H1 (cell line): ENCODE results near the gene TMCC1. TPM values are rescaled to one million over a fixed set of nuclear protein-coding genes. Genes with fewer than 3 reads are reported as not detected.
A peak's percentile ranks its signal among the peaks of the same experiment; 100 is the strongest.

Experiments used
- CTCF ChIA-PET: fragments of 300-600 bp; sonication (Branson Sonifier 250); formaldehyde crosslinking; loops from one replicate; lab custom pipeline; 2021; ENCODE audit not compliant: partially characterized antibody; lab: Charles Lee
- POLR2A ChIA-PET: fragments of 300-600 bp; sonication (Branson Sonifier 250); formaldehyde crosslinking; loops from one replicate; lab custom pipeline; 2021; ENCODE audit warnings: inconsistent platforms; ENCODE audit not compliant: partially characterized antibody; lab: Charles Lee
- DNase-seq, 2 experiments: peaks; one replicate each; pipeline versions ENCODE4 v3.0.0 to v3.0.0-alpha.2; 2010 to 2022; ENCODE audit warnings: low spot score in 2 of 2, low read depth in 1 of 2, mixed read lengths in 1 of 2
- FAIRE-seq: peaks from 2 replicates; lab custom pipeline; 2011; peaks lifted over from hg19 to GRCh38; lab: Jason Lieb, UNC
- H2AFZ ChIP-seq: 2 replicates; pipeline ENCODE4 v1.8.1; 2012; ENCODE audit warnings: low read length, inconsistent platforms
- H2AK5ac ChIP-seq: 2 replicates; pipeline ENCODE4 v1.6.1; 2013; ENCODE audit warnings: low read depth, low read length
- H2BK120ac ChIP-seq: replicated peaks from 2 replicates; pipeline ENCODE3; 2013; ENCODE audit warnings: low read depth, low read length, inconsistent platforms
- H2BK12ac ChIP-seq: 2 replicates; pipeline ENCODE4 v1.6.1; 2013; ENCODE audit warnings: low read depth, low read length
- H2BK15ac ChIP-seq: 2 replicates; pipeline ENCODE4 v1.6.1; 2013; ENCODE audit warnings: low read length
- H2BK20ac ChIP-seq: 2 replicates; pipeline ENCODE4 v1.6.1; 2013; ENCODE audit warnings: low read length
- H2BK5ac ChIP-seq: 2 replicates; pipeline ENCODE4 v1.6.1; 2013; ENCODE audit warnings: low read depth, low read length
- H3K14ac ChIP-seq: 2 replicates; pipeline ENCODE4 v1.6.1; 2013; ENCODE audit warnings: inconsistent platforms; ENCODE audit not compliant: insufficient read length
- H3K18ac ChIP-seq: 2 replicates; pipeline ENCODE4 v1.6.1; 2013; ENCODE audit warnings: low read length; ENCODE audit errors: extremely low read depth
- H3K23ac ChIP-seq: 2 replicates; pipeline ENCODE4 v1.6.1; 2013; ENCODE audit warnings: inconsistent platforms; ENCODE audit not compliant: insufficient read length
- H3K23me2 ChIP-seq: 2 replicates; pipeline ENCODE4 v1.6.1; 2013; ENCODE audit warnings: low read depth, low read length
- H3K27ac ChIP-seq: 2 replicates; pipeline ENCODE4 v1.6.1; 2011; ENCODE audit warnings: low read depth, low read length, inconsistent platforms
- H3K27me3 ChIP-seq, 4 experiments: replicated peaks in 1 of 4; 1 replicate in 1 of 4; 2 replicates in 3 of 4; pipeline versions ENCODE4 v1.6.1 to v1.8.1; 2011 to 2013; ENCODE audit warnings: low read length in 3 of 4, mild to moderate bottlenecking in 3 of 4, inconsistent platforms in 2 of 4, mixed read lengths in 2 of 4, moderate library complexity in 1 of 4; ENCODE audit not compliant: control insufficient read depth in 3 of 4, insufficient read depth in 3 of 4; ENCODE audit errors: extremely low read depth in 1 of 4
- H3K36me3 ChIP-seq, 4 experiments: 2 replicates each; pipeline versions ENCODE4 v1.6.1 to v1.8.1; 2011 to 2013; ENCODE audit warnings: mild to moderate bottlenecking in 4 of 4, low read length in 3 of 4, moderate library complexity in 2 of 4, control low read depth in 1 of 4, inconsistent platforms in 1 of 4; ENCODE audit not compliant: insufficient read depth in 4 of 4, control insufficient read depth in 2 of 4
- H3K4ac ChIP-seq: replicated peaks from 2 replicates; pipeline ENCODE3; 2013; ENCODE audit warnings: low read length, low read depth, mixed read lengths, inconsistent platforms; ENCODE audit not compliant: insufficient read length
- H3K4me1 ChIP-seq, 4 experiments: replicated peaks in 1 of 4; 1 replicate in 1 of 4; 2 replicates in 3 of 4; pipeline versions ENCODE4 v1.6.1 to v1.8.1; 2011 to 2013; ENCODE audit warnings: low read length in 3 of 4, inconsistent platforms in 2 of 4, mixed read lengths in 1 of 4; ENCODE audit not compliant: insufficient read depth in 4 of 4, control insufficient read depth in 3 of 4
- H3K4me2 ChIP-seq, 2 experiments: 2 replicates each; pipeline versions ENCODE4 v1.6.1 to v1.8.1; 2011 to 2013; ENCODE audit warnings: low read depth in 2 of 2, low read length in 2 of 2, control low read depth in 1 of 2, inconsistent platforms in 1 of 2, mild to moderate bottlenecking in 1 of 2; ENCODE audit not compliant: insufficient read depth in 1 of 2
- H3K4me3 ChIP-seq, 4 experiments: fragments of 200-600, 300-600 bp in 1 of 4; sonication (generic), shearing (Covaris generic), sonication (Bioruptor Twin) in 1 of 4; 2 replicates each; pipeline versions ENCODE4 v1.5.1 to v1.8.1; 2011 to 2016; ENCODE audit warnings: low read length in 4 of 4, low read depth in 3 of 4, control low read depth in 2 of 4, inconsistent platforms in 2 of 4, mild to moderate bottlenecking in 2 of 4, mixed read lengths in 1 of 4, moderate library complexity in 1 of 4; ENCODE audit not compliant: insufficient read depth in 2 of 4; ENCODE audit errors: extremely low read depth in 1 of 4
- H3K56ac ChIP-seq: replicated peaks from 2 replicates; pipeline ENCODE3; 2013; ENCODE audit warnings: low read depth, mild to moderate bottlenecking, mixed read lengths, low read length, inconsistent platforms; ENCODE audit not compliant: insufficient read length
- H3K79me1 ChIP-seq: 2 replicates; pipeline ENCODE4 v1.6.1; 2013; ENCODE audit warnings: low read depth, low read length, control low read depth
- H3K79me2 ChIP-seq, 2 experiments: 2 replicates each; pipeline versions ENCODE4 v1.6.1 to v1.8.1; 2012 to 2013; ENCODE audit warnings: low read length in 2 of 2, mild to moderate bottlenecking in 2 of 2, inconsistent platforms in 1 of 2; ENCODE audit not compliant: insufficient read depth in 2 of 2, control insufficient read depth in 1 of 2
- H3K9ac ChIP-seq, 4 experiments: replicated peaks in 1 of 4; 1 replicate in 1 of 4; 2 replicates in 3 of 4; pipeline versions ENCODE4 v1.6.1 to v1.8.1; 2011 to 2013; ENCODE audit warnings: low read depth in 3 of 4, low read length in 3 of 4, control low read depth in 2 of 4, mild to moderate bottlenecking in 2 of 4, moderate library complexity in 2 of 4, inconsistent platforms in 1 of 4; ENCODE audit errors: extremely low read depth in 1 of 4
- H3K9me3 ChIP-seq, 2 experiments: 2 replicates each; pipeline versions ENCODE4 v1.6.1 to v1.8.1; 2012 to 2013; ENCODE audit warnings: mild to moderate bottlenecking in 2 of 2, moderate library complexity in 2 of 2, control low read depth in 1 of 2, inconsistent platforms in 1 of 2, low read depth in 1 of 2, low read length in 1 of 2, mixed read lengths in 1 of 2; ENCODE audit not compliant: insufficient read depth in 2 of 2
- H4K20me1 ChIP-seq, 2 experiments: replicated peaks in 1 of 2; 2 replicates each; pipeline versions ENCODE3 to v1.8.1; 2011 to 2013; ENCODE audit warnings: inconsistent platforms in 2 of 2, low read length in 2 of 2, mild to moderate bottlenecking in 1 of 2; ENCODE audit not compliant: insufficient read depth in 2 of 2, control insufficient read depth in 1 of 2
- H4K5ac ChIP-seq: 2 replicates; pipeline ENCODE4 v1.6.1; 2013; ENCODE audit warnings: low read length, low read depth, mixed read lengths, inconsistent platforms; ENCODE audit not compliant: insufficient read length
- H4K8ac ChIP-seq: 2 replicates; pipeline ENCODE4 v1.8.0; 2013; ENCODE audit warnings: mild to moderate bottlenecking, moderate library complexity, low read length, inconsistent platforms; ENCODE audit not compliant: insufficient read depth; ENCODE audit errors: extremely low read depth
- H4K91ac ChIP-seq: replicated peaks from 2 replicates; pipeline ENCODE3; 2013; ENCODE audit warnings: low read length, mixed read lengths, inconsistent platforms; ENCODE audit not compliant: insufficient read length
- CEBPB ChIP-seq: IDR thresholded peaks from 2 replicates; pipeline ENCODE4 v1.6.1; 2012; ENCODE audit warnings: low read depth, low read length
- WGBS, 2 experiments: shearing (Covaris generic) in 1 of 2; methylation state at CpG; one replicate each; pipeline versions ENCODE4 v1.1.6 to v1.1.7; 2013 to 2015; ENCODE audit warnings: low lambda C conversion rate in 2 of 2, mixed read lengths in 2 of 2, inconsistent platforms in 1 of 2, low coverage in 1 of 2, missing lambda C conversion rate in 1 of 2; ENCODE audit not compliant: insufficient replicate concordance in 2 of 2, insufficient coverage in 1 of 2, insufficient read length in 1 of 2; ENCODE audit errors: extremely low coverage in 1 of 2, missing lambda C conversion rate in 1 of 2; 5-methylcytosine and 5-hydroxymethylcytosine counted together
- polyA plus RNA-seq, 7 experiments: library from polyadenylated mRNA; depleted of rRNA in 3 of 7; stranded (reverse) in 5 of 7; unstranded in 2 of 7; fragments of >200 nt in 5 of 7; fragments of 200-250 nt in 2 of 7; gene quantifications; 1 replicate in 5 of 7; 2 replicates in 1 of 7; 4 replicates in 1 of 7; pipeline versions ENCODE4 v1.2.1 to v1.2.3, GENCODE V29; 2011 to 2013; ENCODE audit warnings: missing spikeins in 2 of 7, mixed read lengths in 2 of 7
- total RNA-seq: library from RNA; stranded (reverse); fragmentation: NEBNext Ultra II Directional; extraction: Animal tissue kit (Norgen Biotek cat#: 25700); gene quantifications from 2 replicates; pipeline ENCODE4 v1.2.1, GENCODE V29; 2021
- TF ChIP-seq, protein P1 (sequence below): IDR thresholded peaks from 2 replicates; pipeline ENCODE4 v1.6.1; 2011; ENCODE audit warnings: low read depth, mild to moderate bottlenecking, low read length; ENCODE audit not compliant: insufficient read depth

Gene TMCC1
- total and polyA plus RNA-seq, 2 of the 8 experiments (the other 6 are each of a cell fraction or from before 2014, with no cell fraction given) = 10.4 to 27.1 TPM

- peak; percentile 81 for FAIRE-seq
These were observed 192.3 kb downstream of the TMCC1 start for GRCh38 chr3:129701161-129701560.

More at GRCh38 chr3:129701161-129701560, 192.3 kb downstream of the TMCC1 start:
- H3K56ac ChIP-seq = no peak overlapping the region
- H4K5ac ChIP-seq = no peak overlapping the region
- H2AK5ac ChIP-seq = no peak overlapping the region
- H4K8ac ChIP-seq = no peak overlapping the region
- no peak overlapping the region for H2BK12ac ChIP-seq
- no peaks in the 10 kb centered on the region for H3K79me2 ChIP-seq
- H3K27ac ChIP-seq = no peak overlapping the region
- no peak overlapping the region for H2BK20ac ChIP-seq
- H3K4me2 ChIP-seq = peak overlapping the region in 1 of 2 experiments; percentile 7; a peak in 1 of 4 replicates
- H4K91ac ChIP-seq = no peak overlapping the region
- H3K9ac ChIP-seq = no peak overlapping the region
- no peak overlapping the region for H3K14ac ChIP-seq
- CTCF ChIA-PET = no interaction called here
- H3K36me3 ChIP-seq = peaks cover 0 to 15% (median 0%) of the 10 kb centered on the region in 4 experiments; a peak in 2 of 8 replicates
- H3K27me3 ChIP-seq = no peaks in the 10 kb centered on the region
- H3K4ac ChIP-seq = no peak overlapping the region
- H2BK5ac ChIP-seq = no peak overlapping the region
- no peak overlapping the region for H3K23ac ChIP-seq
- POLR2A ChIA-PET = no interaction called here
- H2BK15ac ChIP-seq = no peak overlapping the region
- no peaks in the 10 kb centered on the region for H3K23me2 ChIP-seq
- H2BK120ac ChIP-seq = no peak overlapping the region
- H2AFZ ChIP-seq = no peak overlapping the region
- no peaks in the 10 kb centered on the region; the same call in 1 of the 2 replicates for H3K79me1 ChIP-seq
- 58% methylated on average over 4 of the region's 4 CpGs; no CpG with 5 or more reads in 1 of the 2 experiments for WGBS, 2 experiments
- TF ChIP-seq, protein P1, sequence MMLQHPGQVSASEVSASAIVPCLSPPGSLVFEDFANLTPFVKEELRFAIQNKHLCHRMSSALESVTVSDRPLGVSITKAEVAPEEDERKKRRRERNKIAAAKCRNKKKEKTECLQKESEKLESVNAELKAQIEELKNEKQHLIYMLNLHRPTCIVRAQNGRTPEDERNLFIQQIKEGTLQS = no peak
- TF ChIP-seq CEBPB = 0 out of 2 replicates have a peak, but pooled peaks have one; percentile 10
- no peak overlapping the region for H3K4me3 ChIP-seq
- peaks cover 0 to 2% of the 10 kb centered on the region in 2 experiments for H4K20me1 ChIP-seq
- peaks cover 14 to 15% of the 10 kb centered on the region in 2 experiments for H3K9me3 ChIP-seq
- H3K18ac ChIP-seq = no peak overlapping the region
- H3K4me1 ChIP-seq = peaks cover 0 to 15% (median 5%) of the 10 kb centered on the region in 4 experiments; a peak in 5 of 7 replicates
- no peak for DNase-seq
